Measurements from ENCODE around the gene LYPD6. TPM values are rescaled to one million over a fixed set of nuclear protein-coding genes. Genes with fewer than 3 reads are reported as not detected.

LYPD6 gene
- total RNA-seq, 2 donors from 2014 or later = 0.63 to 1.2 TPM

DNA sequence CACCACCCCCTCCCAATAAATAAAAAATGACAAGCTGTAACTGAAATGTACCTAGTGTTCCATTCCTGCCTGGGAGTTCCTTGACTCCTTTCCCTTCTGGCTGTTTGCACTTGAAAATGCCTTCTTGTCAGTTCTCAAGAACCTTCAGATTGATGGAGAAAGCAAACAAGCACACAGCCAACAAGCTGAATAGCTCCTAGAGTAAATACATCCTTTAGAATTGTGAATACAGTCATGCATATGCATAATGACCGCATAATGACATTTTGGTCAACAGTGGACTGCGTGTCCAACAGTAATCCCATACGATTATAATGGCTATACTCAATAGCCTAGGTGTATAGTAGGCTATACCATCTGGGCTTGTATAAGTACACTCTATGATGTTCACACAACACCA lies 97.0 kb downstream of the LYPD6 start:
- Histone ChIP-seq H3K9me3 (peaks cover 0 to 9% of the 10 kb centered on the region in 2 donors), H3K36me3 (no peaks in the 10 kb centered on the region), H3K27me3 (no peaks in the 10 kb centered on the region), H3K4me3 (no peak overlapping the region), H3K27ac (no peak overlapping the region), H3K4me1 (no peaks in the 10 kb centered on the region)
- TF ChIP-seq, protein P1, sequence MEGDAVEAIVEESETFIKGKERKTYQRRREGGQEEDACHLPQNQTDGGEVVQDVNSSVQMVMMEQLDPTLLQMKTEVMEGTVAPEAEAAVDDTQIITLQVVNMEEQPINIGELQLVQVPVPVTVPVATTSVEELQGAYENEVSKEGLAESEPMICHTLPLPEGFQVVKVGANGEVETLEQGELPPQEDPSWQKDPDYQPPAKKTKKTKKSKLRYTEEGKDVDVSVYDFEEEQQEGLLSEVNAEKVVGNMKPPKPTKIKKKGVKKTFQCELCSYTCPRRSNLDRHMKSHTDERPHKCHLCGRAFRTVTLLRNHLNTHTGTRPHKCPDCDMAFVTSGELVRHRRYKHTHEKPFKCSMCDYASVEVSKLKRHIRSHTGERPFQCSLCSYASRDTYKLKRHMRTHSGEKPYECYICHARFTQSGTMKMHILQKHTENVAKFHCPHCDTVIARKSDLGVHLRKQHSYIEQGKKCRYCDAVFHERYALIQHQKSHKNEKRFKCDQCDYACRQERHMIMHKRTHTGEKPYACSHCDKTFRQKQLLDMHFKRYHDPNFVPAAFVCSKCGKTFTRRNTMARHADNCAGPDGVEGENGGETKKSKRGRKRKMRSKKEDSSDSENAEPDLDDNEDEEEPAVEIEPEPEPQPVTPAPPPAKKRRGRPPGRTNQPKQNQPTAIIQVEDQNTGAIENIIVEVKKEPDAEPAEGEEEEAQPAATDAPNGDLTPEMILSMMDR (IDR thresholded peaks at IDR 0.05) = no peak
- no peak for DNase-seq (ENCODE audit: low spot score)

DNA sequence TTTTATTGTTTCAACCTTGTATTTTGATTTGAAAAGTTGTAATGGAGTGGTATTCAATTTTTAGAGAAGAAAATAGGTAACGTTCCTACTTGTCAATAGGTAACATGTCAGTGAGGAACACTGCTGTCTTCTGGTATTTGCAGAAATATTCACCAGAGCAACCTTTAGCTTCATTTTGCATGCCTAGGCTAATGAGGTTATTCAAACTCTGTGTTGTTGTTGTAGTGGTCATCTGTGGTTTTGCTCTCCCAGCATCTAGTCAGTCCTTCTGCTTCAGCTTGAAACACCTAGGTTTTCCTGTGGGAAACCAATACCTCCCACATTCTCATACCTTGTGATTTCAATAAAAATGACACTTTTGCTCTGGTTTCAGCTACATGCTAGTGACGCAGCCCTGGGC lies 98.4 kb downstream of the LYPD6 start:
- no peak for DNase-seq (ENCODE audit: low spot score)
- TF ChIP-seq, protein P1 (IDR thresholded peaks at IDR 0.05) = no peak
- no peak overlapping the region for H3K4me3 ChIP-seq

DNA sequence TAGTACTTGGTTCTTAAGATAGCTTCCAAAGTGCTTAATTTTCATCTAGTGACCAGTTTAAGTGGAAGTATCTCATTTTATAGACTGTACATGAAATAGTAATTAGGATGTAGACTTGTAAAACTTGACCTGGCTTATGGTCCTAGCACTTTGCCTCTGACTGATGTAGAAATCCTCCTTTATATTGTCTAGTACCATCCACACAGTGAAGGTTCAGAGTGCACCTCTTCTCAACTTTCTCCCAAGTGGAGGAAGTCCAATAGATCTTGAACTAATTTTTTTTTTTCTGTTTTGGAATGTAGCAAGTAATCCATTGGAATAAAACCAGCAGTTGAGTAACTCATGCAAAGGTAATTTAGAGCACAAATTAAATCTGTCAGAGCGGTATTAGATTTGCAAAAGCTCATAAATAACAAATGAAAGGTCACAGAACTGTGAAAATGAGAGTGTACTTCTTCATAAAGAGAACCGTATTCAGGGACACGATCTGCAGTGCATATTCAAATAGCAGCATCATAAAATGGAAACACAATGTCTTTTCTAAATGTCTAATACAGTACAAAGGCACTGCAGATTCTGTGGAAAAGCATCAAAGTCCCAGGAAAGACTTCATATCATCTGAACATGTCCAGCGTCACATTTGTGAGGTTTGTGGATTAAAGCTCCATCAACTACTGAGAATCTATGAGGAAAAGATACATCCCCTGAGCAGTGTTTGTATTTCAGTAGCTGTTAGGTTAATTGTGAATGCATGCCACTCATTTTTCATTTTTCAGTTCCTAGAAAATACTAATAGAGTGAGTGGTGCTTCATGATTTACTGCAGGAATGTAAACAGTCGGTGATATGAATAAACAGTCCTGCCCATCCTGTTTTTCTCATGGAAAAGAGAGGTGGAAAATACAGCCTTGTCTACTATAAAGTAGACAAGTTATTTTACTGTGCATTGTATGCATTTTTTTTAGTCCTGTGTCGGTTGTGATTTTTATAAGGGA lies 100.7 kb downstream of the LYPD6 start:
- Histone ChIP-seq H3K4me1 (no peaks in the 10 kb centered on the region), H3K4me3 (no peak overlapping the region), H3K36me3 (no peaks in the 10 kb centered on the region), H3K27ac (no peak overlapping the region), H3K9me3 (peaks cover 0 to 9% of the 10 kb centered on the region in 2 donors), H3K27me3 (no peaks in the 10 kb centered on the region)
- DNase-seq (ENCODE audit: low spot score) = no peak
- TF ChIP-seq, protein P1 (IDR thresholded peaks at IDR 0.05) = no peak

More for the DNA sequence above, 98.4 kb downstream of the LYPD6 start:
- H3K4me1 ChIP-seq = no peaks in the 10 kb centered on the region
- H3K27ac ChIP-seq = no peak overlapping the region
- H3K9me3 ChIP-seq = peaks cover 0 to 9% of the 10 kb centered on the region in 2 donors
- H3K27me3 ChIP-seq = no peaks in the 10 kb centered on the region
- no peaks in the 10 kb centered on the region for H3K36me3 ChIP-seq

DNA sequence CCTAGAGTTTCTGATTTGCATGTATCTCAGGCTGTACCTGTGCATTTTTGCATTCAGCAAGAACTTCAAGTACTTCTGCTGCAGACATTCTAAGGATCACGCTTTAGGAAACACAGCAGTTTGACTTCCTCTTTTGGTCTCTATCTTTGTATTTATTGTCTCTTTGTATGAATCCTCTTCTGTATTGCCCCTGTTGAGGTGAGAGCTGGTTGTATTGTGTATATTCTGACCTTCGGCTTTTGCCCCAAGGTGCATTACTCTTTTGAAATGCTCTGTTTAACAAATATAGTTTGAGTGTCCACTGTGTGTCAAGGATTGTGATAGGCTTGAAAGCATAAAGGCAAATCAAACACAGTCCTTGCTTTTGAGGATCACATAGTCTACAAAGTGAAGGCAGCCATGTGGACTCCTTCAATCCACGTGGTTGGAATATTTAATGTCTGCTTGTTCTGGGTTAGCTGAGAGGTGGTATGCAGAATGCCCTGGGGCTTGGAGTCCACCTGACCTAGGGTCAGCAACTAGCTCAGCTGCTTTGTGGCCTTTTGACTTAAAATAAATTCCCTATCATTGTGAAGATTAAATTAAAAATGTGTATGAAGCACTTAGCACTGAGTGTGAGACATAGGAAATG lies 108.1 kb downstream of the LYPD6 start:
- Histone ChIP-seq H3K27me3 (no peaks in the 10 kb centered on the region), H3K4me1 (no peaks in the 10 kb centered on the region), H3K36me3 (no peaks in the 10 kb centered on the region), H3K9me3 (no peaks in the 10 kb centered on the region), H3K4me3 (no peak overlapping the region), H3K27ac (no peak overlapping the region)
- TF ChIP-seq, protein P1 (IDR thresholded peaks at IDR 0.05) = no peak
- no peak for DNase-seq (ENCODE audit: low spot score)

DNA sequence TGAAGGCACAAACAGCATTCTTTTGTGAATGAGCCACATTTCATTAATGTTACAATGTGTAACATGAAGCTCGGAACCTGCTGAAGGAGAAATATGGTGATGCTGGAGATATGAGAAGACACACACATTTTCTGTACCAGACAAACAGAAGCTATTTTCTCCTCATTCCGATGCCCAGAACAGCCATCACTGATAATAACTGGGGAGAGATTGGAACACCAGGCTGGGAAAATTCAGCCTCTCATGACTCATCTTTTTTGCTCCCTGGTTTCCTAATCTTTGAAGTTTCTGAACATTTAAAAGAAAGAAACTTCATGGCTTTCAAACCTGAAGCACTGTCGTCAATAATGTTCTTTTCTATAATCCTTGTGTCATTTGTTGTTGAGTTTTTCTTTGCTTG lies 110.9 kb downstream of the LYPD6 start:
- no peak for DNase-seq (ENCODE audit: low spot score)
- Histone ChIP-seq H3K36me3 (no peaks in the 10 kb centered on the region), H3K4me3 (no peak overlapping the region), H3K27ac (no peak overlapping the region), H3K4me1 (no peaks in the 10 kb centered on the region), H3K27me3 (no peaks in the 10 kb centered on the region), H3K9me3 (no peaks in the 10 kb centered on the region)
- TF ChIP-seq, protein P1 (IDR thresholded peaks at IDR 0.05) = no peak

Data from right atrium auricular region (tissue), 2 donors.